Lower leg skin (tissue), 4 donors: ENCODE data around the gene USP43. TPM values are rescaled to one million over a fixed set of nuclear protein-coding genes. Genes with fewer than 3 reads are reported as not detected.

Experiments
- DNase-seq, 2 donors: peaks; one replicate each; pipeline ENCODE4 v3.0.0-alpha.2; 2019; ENCODE audit warnings: low spot score in 2 of 2
- H3K4me3 ChIP-seq: fragments of 200-600 bp; sonication (generic); 2 replicates; pipeline ENCODE4 v1.5.1; 2017; ENCODE audit warnings: mild to moderate bottlenecking, low read depth; ENCODE audit not compliant: poor library complexity, severe bottlenecking
- CTCF ChIP-seq, 3 donors: fragments of 450-650 bp; IDR thresholded peaks; one replicate each; pipeline ENCODE4 v1.5.1; 2016; ENCODE audit warnings: antibody characterized with exemption in 3 of 3, mild to moderate bottlenecking in 3 of 3, moderate library complexity in 2 of 3
- POLR2A ChIP-seq, 2 donors: fragments of 450-650 bp; IDR thresholded peaks; one replicate each; pipeline ENCODE4 v1.6.1; 2016 to 2017; ENCODE audit warnings: antibody characterized with exemption in 2 of 2, mild to moderate bottlenecking in 1 of 2, moderate library complexity in 1 of 2
- WGBS, 2 donors: methylation state at CpG; one replicate each; pipeline ENCODE4 v1.1.5; 2018; 5-methylcytosine and 5-hydroxymethylcytosine counted together
- intact Hi-C: fragments of 100-400 bp; cut with DNase I; formaldehyde crosslinking; loops from one replicate; pipeline ENCODE4 v1.15.0; 2023; ENCODE audit warnings: low total_unique reads
- total RNA-seq, 4 donors: library from RNA; depleted of rRNA; stranded (reverse); fragments of >200 nt; gene quantifications; one replicate each; pipeline ENCODE4 v1.1.0, GENCODE V29; 2016

USP43 gene
- total RNA-seq, 4 donors from 2014 or later: 4.4 to 6.5 (median 4.4) TPM

- intact Hi-C loops: no loop called here
- H3K4me3 ChIP-seq: no peak overlapping the region
- DNase-seq: no peak
- WGBS, 2 donors: 90 to 93% methylated on average over 9 of the region's 9 CpGs
- TF ChIP-seq CTCF (IDR thresholded peaks at IDR 0.05): no peak
- no peak for TF ChIP-seq POLR2A (IDR thresholded peaks at IDR 0.05)
Observed at GRCh38 chr17:9776911-9777310, 131.6 kb downstream of the USP43 start.

Other genes starting within 250 kb of the USP43 start
- 10 to 100 TPM; 32.1 to 56.4 (median 45.1) TPM for gene STX8, start 69.7 kb upstream of the USP43 start, total RNA-seq
- under 1 TPM in 1 of 4 donors, not detected in 3; 0.29 TPM for gene CFAP52, start 68.9 kb upstream of the USP43 start, total RNA-seq
- gene DHRS7C, start 146.1 kb downstream of the USP43 start, total RNA-seq: not detected
- gene GSG1L2, start 176.6 kb downstream of the USP43 start, total RNA-seq: not detected
- gene GLP2R, start 180.4 kb downstream of the USP43 start, total RNA-seq: 1 to 10 TPM in 1 of 4 donors, not detected in 3; 1.9 TPM